Spinal cord (tissue), 10 donors: ENCODE measurements around the gene EFHC2. TPM values are rescaled to one million over a fixed set of nuclear protein-coding genes. Genes with fewer than 3 reads are reported as not detected.
A peak's percentile ranks its signal among the peaks of the same experiment; 100 is the strongest.

ENCODE experiments used
- DNase-seq, 6 donors: peaks; one replicate each; pipeline versions ENCODE4 v3.0.0 to v3.0.0-alpha.2; 2013 to 2015; ENCODE audit warnings: low spot score in 6 of 6, low read depth in 4 of 6
- H3K27ac ChIP-seq: one replicate; pipeline ENCODE4 v1.5.1; 2013; ENCODE audit warnings: low read depth, low read length, control low read depth
- H3K27me3 ChIP-seq: one replicate; pipeline ENCODE4 v1.6.1; 2013; ENCODE audit warnings: low read length; ENCODE audit not compliant: control insufficient read depth, insufficient read depth
- H3K36me3 ChIP-seq: one replicate; pipeline ENCODE4 v1.6.1; 2013; ENCODE audit warnings: low read length; ENCODE audit not compliant: control insufficient read depth, insufficient read depth
- H3K4me1 ChIP-seq: one replicate; pipeline ENCODE4 v1.6.1; 2013; ENCODE audit warnings: low read length; ENCODE audit not compliant: control insufficient read depth, insufficient read depth
- H3K4me3 ChIP-seq: one replicate; pipeline ENCODE4 v1.5.1; 2013; ENCODE audit warnings: low read depth, low read length, control low read depth
- H3K9me3 ChIP-seq: one replicate; pipeline ENCODE4 v1.6.1; 2013; ENCODE audit warnings: low read length; ENCODE audit not compliant: control insufficient read depth, insufficient read depth
- WGBS: methylation state at CpG from one replicate; pipeline ENCODE4 v1.1.5; 2013; ENCODE audit warnings: missing lambda C conversion rate; ENCODE audit not compliant: insufficient coverage; 5-methylcytosine and 5-hydroxymethylcytosine counted together
- polyA plus RNA-seq, 2 donors: library from polyadenylated mRNA; unstranded; fragments of 120-200 nt; gene quantifications; one replicate each; pipeline ENCODE4 v1.2.1, GENCODE V29; 2013; ENCODE audit not compliant: insufficient read length in 2 of 2
- total RNA-seq, 2 donors: library from RNA; depleted of rRNA in 1 of 2; stranded (reverse); fragments of 120-200 nt in 1 of 2; fragments of >200 nt in 1 of 2; gene quantifications; one replicate each; pipeline versions ENCODE4 v1.2.3 to v1.2.4, GENCODE V29; 2013 to 2014
- donor health status: healthy.

The EFHC2 gene
- total and polyA plus RNA-seq, 4 donors = 3.7 to 8.0 (median 5.1) TPM

DNA sequence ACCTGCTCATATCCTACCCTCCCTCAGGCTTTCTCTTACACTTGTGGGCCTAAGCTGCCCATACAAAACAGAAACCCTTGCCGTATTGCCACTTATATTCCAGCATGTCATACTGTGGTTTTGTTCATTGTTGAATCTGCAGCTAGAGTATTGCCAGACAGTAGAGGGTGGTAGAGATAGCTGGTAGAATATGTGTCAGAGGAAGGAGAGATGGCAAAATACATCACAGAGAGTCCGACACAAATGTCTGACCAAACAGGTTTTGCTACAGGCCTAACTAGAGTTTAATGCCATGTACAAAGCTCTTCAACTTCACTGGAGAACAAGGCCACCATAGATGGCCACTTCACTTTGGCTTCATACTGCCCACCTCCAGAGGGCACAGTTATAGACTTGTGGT is 160.1 kb downstream of the EFHC2 start:
- no peaks in the 10 kb centered on the region for H3K36me3 ChIP-seq
- no peaks in the 10 kb centered on the region for H3K4me1 ChIP-seq
- no CpG with 5 or more reads among the region's 2 CpGs for WGBS
- H3K9me3 ChIP-seq = no peaks in the 10 kb centered on the region
- H3K27me3 ChIP-seq = peaks cover 2% of the 10 kb centered on the region
- no peak overlapping the region for H3K27ac ChIP-seq
- peak in 1 of 6 donors; percentile 1 for DNase-seq
- no peak overlapping the region for H3K4me3 ChIP-seq

DNA sequence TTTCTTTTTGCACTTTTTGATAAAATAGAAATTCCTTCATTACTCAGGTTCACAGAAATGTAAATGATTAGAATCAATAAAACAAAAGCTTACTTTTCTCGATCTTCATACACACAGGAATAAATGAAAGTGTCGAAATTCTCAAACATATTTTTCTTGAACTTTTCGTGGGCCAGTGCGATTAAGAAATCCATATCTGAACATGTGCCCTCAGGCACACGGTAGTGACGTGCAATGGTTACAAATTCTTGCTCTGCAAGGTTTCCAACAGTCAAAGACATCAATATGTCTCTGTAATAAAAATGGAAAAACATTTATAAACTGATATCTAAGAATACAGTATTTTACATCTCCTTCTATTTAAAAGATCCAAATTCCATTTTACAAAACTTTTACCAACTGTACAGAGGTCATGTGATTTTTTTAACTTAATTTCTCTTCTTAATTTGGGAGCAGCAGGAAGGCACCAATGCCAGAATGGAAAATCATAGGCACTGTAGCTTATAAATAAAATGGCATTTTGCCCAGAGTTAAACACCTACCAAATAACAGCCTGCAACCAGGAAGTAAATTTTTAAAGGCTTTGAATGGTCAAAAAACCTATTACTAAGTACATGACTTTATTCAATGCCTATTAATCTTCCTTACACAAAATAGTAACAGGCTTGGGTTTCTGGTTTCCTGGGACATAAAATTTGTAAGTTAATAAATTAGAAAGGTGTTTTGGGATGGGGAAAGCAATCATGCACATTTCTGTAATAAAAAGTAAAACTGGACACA is 165.0 kb downstream of the EFHC2 start:
- H3K27me3 ChIP-seq = peaks cover 2% of the 10 kb centered on the region
- no peaks in the 10 kb centered on the region for H3K9me3 ChIP-seq
- no peak overlapping the region for H3K27ac ChIP-seq
- WGBS = 79% methylated on average over 3 of the region's 6 CpGs
- no peak overlapping the region for H3K4me3 ChIP-seq
- no peak for DNase-seq
- no peaks in the 10 kb centered on the region for H3K4me1 ChIP-seq
- H3K36me3 ChIP-seq = no peaks in the 10 kb centered on the region

DNA sequence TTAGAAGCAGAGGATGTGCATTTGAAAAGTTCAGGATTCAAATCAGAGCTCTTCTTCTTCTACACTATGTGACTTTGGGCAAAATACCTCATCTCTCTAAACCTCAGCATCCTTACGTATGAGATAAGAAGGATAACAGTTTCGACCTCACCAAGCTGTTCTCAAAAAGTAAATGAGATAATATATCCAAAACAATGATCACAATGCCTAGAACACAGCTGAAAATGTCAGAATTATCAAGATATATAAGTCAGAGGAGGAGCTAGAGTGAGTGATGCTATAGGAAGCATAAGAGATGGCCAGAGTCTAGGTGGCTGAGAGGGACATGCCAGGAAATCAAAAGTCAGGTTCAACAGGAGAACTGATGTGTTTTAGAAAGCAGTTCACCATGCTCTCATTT is 168.0 kb downstream of the EFHC2 start:
- no CpG with 5 or more reads among the region's 2 CpGs for WGBS
- no peak for DNase-seq
- Histone ChIP-seq H3K9me3 (no peaks in the 10 kb centered on the region), H3K4me1 (no peaks in the 10 kb centered on the region), H3K4me3 (no peak overlapping the region), H3K27me3 (peaks cover 11% of the 10 kb centered on the region), H3K27ac (no peak overlapping the region), H3K36me3 (no peaks in the 10 kb centered on the region)

DNA sequence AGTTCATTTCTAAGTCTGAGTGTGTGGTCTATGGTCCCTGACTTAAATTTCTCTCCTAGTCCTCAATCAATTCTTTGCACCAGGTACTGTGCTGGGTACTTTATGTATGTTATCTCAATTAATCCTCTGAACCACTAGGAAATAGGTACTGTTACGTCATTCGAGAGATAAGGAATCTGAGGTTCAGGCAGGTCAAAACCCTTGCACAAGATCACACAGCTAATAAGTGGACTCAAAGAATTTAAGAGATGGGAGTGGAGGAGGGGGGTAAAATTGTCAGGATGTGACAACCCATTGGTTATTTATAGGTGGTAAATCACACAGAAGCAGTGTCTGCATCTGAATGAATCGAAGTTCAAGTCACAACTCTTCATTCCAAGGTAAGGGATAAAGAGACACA is 169.4 kb downstream of the EFHC2 start:
- H3K4me3 ChIP-seq = no peak overlapping the region
- no peak for DNase-seq
- WGBS = 60% methylated on average over 1 of the region's 3 CpGs
- no peaks in the 10 kb centered on the region for H3K4me1 ChIP-seq
- no peak overlapping the region for H3K27ac ChIP-seq
- no peaks in the 10 kb centered on the region for H3K36me3 ChIP-seq
- H3K9me3 ChIP-seq = no peaks in the 10 kb centered on the region
- peaks cover 9% of the 10 kb centered on the region for H3K27me3 ChIP-seq

DNA sequence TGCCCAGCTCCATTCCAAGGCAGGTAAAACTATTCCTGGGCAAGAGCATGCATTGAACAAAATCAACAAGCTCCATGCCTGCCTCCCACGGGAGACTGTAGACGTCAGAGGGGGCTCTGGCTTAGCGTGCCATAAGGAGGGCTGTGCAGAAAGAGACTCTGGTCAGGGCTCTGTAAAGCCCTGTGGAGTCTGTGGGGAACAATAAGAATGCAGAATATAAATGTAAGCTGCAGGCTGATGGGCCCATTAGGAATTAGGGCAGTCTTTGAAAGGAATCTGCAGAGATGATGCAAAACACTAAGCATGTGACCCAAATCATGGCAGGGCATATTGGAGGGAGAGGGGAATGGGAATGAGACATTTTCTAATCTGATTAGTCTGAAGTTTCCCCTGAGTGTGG is 170.3 kb downstream of the EFHC2 start:
- Histone ChIP-seq H3K4me3 (no peak overlapping the region), H3K4me1 (no peaks in the 10 kb centered on the region), H3K27ac (no peak overlapping the region), H3K9me3 (no peaks in the 10 kb centered on the region), H3K36me3 (no peaks in the 10 kb centered on the region), H3K27me3 (peaks cover 9% of the 10 kb centered on the region)
- peak in 1 of 6 donors; percentile 1 for DNase-seq
- 52% methylated on average over 3 of the region's 3 CpGs for WGBS

DNA sequence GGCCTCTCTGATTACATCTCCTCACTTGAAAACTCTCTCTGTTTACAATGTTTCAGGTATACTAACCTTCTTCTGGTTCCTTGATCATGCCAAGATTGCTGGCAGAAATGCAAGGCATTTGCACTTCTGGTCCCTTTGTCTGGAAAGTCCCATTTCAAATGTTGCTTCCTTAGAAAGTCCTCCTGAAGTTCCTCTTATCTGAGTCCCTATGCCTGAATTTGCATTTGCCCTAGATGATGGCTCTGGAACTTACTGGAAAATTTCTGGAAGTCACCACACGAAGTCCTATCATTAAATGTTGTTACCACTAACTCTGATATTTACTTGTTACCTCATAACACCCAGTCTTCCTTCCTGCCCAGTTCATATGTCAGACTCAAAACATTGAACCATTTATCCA is 176.4 kb downstream of the EFHC2 start:
- Histone ChIP-seq H3K36me3 (no peaks in the 10 kb centered on the region), H3K27ac (no peak overlapping the region), H3K4me3 (no peak overlapping the region), H3K27me3 (peaks cover 9% of the 10 kb centered on the region), H3K9me3 (no peaks in the 10 kb centered on the region), H3K4me1 (no peaks in the 10 kb centered on the region)
- DNase-seq = no peak
- WGBS = no CpG with 5 or more reads among the region's 1 CpG

DNA sequence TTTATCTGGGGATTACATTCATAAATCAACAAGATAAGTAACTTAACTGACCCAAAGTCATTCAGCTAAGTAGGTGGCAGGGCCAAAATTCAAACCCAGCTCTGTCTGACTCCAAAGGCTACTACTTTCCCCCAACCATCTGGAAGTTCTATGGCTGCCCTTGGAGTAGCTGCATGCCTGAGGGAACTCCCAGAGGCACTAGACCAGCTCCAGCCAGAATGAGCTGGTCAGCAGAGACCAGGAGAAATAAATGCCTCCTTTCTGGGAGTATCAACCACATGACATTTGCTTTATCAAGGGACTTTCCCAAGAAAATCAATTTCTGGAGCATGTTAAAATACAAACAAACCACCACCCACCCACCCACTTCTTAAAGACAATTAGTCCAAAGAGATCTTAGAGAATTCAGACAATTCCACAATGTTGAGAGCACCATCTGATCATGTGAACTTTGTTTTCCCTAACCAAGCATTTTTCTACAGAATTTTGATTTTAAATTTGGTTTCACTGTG is 180.5 kb downstream of the EFHC2 start:
- Histone ChIP-seq H3K4me3 (no peak overlapping the region), H3K27ac (no peak overlapping the region), H3K36me3 (no peaks in the 10 kb centered on the region), H3K9me3 (peaks cover 1% of the 10 kb centered on the region), H3K4me1 (no peaks in the 10 kb centered on the region), H3K27me3 (peaks cover 4% of the 10 kb centered on the region)
- no peak for DNase-seq

DNA sequence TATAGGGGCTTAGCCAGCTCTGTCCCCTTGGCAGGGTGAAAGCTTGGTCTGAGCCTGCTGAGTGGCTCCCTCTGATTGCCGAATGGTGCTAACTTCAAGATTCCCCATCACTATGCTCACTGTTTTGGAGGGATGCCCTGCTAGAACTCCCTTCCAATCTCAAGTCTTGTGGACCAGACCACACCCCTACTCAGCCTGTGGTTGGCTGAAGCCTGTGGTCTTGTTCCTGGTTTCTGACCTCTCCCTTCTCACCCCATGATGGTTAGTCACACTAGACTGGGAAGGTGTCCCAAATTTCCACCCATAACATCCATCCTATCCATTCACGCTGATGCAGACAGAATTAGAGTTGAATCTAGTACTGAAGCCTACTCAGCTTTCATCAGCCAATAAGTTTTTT is 185.6 kb downstream of the EFHC2 start:
- peaks cover 11% of the 10 kb centered on the region for H3K27me3 ChIP-seq
- no peak for DNase-seq
- peaks cover 1% of the 10 kb centered on the region for H3K9me3 ChIP-seq
- WGBS = 60% methylated on average over 1 of the region's 2 CpGs
- no peaks in the 10 kb centered on the region for H3K4me1 ChIP-seq
- no peaks in the 10 kb centered on the region for H3K36me3 ChIP-seq
- no peak overlapping the region for H3K27ac ChIP-seq
- H3K4me3 ChIP-seq = no peak overlapping the region

DNA sequence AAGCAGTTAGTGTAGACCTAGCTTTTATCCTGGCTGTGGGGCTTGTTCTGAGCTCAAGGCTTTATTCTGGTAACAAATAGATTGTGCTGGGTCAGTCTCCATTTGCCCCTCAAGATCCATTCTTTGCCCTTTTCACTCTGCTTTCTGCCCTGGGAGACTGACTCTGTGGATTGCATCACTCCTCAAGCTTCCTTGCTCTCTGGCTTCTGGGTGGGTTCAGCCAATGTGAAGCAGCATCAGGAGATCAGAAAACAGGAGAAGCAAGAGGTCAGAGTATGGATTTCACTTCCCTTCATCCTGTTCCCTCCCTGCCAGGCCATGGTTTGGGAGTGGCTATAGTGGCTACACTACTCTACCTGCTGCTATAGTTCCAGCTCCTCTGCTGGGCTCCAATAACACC is 186.2 kb downstream of the EFHC2 start:
- no peak for DNase-seq
- Histone ChIP-seq H3K27me3 (peaks cover 8% of the 10 kb centered on the region), H3K9me3 (peaks cover 1% of the 10 kb centered on the region), H3K4me1 (no peaks in the 10 kb centered on the region), H3K4me3 (no peak overlapping the region), H3K36me3 (no peaks in the 10 kb centered on the region), H3K27ac (no peak overlapping the region)

DNA sequence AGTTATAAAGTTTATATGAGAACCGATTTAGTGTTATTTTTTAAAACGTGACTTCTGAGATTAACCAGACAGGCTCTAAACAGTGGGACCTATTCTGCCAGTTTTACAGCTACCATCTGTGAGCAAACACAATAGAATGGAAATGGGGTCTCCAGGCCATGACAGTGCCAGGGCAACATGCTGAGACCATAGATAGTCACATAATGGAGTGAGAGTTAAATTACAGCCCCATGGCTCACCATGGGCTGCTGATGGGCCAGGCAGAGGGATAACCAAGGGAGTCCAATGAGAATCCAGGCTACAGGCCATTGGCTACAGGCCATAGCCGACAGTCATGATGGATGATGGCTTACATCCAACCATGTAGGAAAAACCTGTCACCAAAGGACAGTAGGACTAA is 186.7 kb downstream of the EFHC2 start:
- WGBS = 59% methylated on average over 2 of the region's 3 CpGs
- Histone ChIP-seq H3K4me3 (no peak overlapping the region), H3K9me3 (peaks cover 1% of the 10 kb centered on the region), H3K4me1 (no peaks in the 10 kb centered on the region), H3K36me3 (no peaks in the 10 kb centered on the region), H3K27me3 (peaks cover 8% of the 10 kb centered on the region), H3K27ac (no peak overlapping the region)
- DNase-seq = peak in 3 of 6 donors; percentile 29 to 67 (median 47)
